ENCODE results near the gene CCR5AS.

CCR5AS gene

GRCh38 chr3:46365737-46366524 lies 40.9 kb downstream of the CCR5AS start:
- no peaks in the 10 kb centered on the region for H4K20me1 ChIP-seq (ENCODE audit: insufficient read depth, low read length)
- TF ChIP-seq EZH2phosphoT487 (IDR thresholded peaks at IDR 0.05; ENCODE audit: low read depth) (no peak), CTCF (IDR thresholded peaks at IDR 0.05; ENCODE audit: low read depth, low read length) (no peak)
- H3K36me3 ChIP-seq (replicated peaks; ENCODE audit: low read depth, low read length) = no peaks in the 10 kb centered on the region
- no peak overlapping the region for H3K4me2 ChIP-seq (ENCODE audit: low read length)
- no peak overlapping the region for H3K4me3 ChIP-seq (ENCODE audit: low read length)
- H3K27me3 ChIP-seq (ENCODE audit: low read depth, low read length) = peaks cover 45% of the 10 kb centered on the region
- H2AFZ ChIP-seq (ENCODE audit: low read depth, low read length) = no peak overlapping the region
- no peak overlapping the region for H3K9ac ChIP-seq (ENCODE audit: low read length)
- H3K9me3 ChIP-seq (ENCODE audit: insufficient read depth, low read length) = no peaks in the 10 kb centered on the region
- H3K4me1 ChIP-seq (ENCODE audit: low read length) = peaks cover 78% of the 10 kb centered on the region
- H3K79me2 ChIP-seq (ENCODE audit: low read length) = no peaks in the 10 kb centered on the region
- no peak overlapping the region for H3K27ac ChIP-seq (ENCODE audit: low read length)

GRCh38 chr3:46365041-46365440 lies 41.8 kb downstream of the CCR5AS start:
- Histone ChIP-seq H2AFZ (ENCODE audit: low read depth, low read length) (no peak overlapping the region), H3K36me3 (replicated peaks; ENCODE audit: low read depth, low read length) (no peaks in the 10 kb centered on the region), H3K27me3 (ENCODE audit: low read depth, low read length) (peaks cover 36% of the 10 kb centered on the region), H3K4me1 (ENCODE audit: low read length) (peaks cover 78% of the 10 kb centered on the region), H3K9me3 (ENCODE audit: insufficient read depth, low read length) (no peaks in the 10 kb centered on the region), H3K79me2 (ENCODE audit: low read length) (no peaks in the 10 kb centered on the region), H3K4me2 (ENCODE audit: low read length) (no peak overlapping the region), H3K9ac (ENCODE audit: low read length) (no peak overlapping the region), H3K27ac (ENCODE audit: low read length) (no peak overlapping the region), H3K4me3 (ENCODE audit: low read length) (no peak overlapping the region), H4K20me1 (ENCODE audit: insufficient read depth, low read length) (no peaks in the 10 kb centered on the region)
- TF ChIP-seq CTCF (IDR thresholded peaks at IDR 0.05; ENCODE audit: low read depth, low read length) = no peak
- no peak for TF ChIP-seq EZH2phosphoT487 (IDR thresholded peaks at IDR 0.05; ENCODE audit: low read depth)

- peak overlapping the region; percentile 80 for H3K4me2 ChIP-seq (ENCODE audit: low read length)
- no peak overlapping the region for H2AFZ ChIP-seq (ENCODE audit: low read depth, low read length)
- H3K9ac ChIP-seq (ENCODE audit: low read length) = peak overlapping the region; percentile 42
- H3K4me3 ChIP-seq (ENCODE audit: low read length) = peak overlapping the region; percentile 53
- no peaks in the 10 kb centered on the region for H3K36me3 ChIP-seq (replicated peaks; ENCODE audit: low read depth, low read length)
- H4K20me1 ChIP-seq (ENCODE audit: insufficient read depth, low read length) = no peaks in the 10 kb centered on the region
- no peak for TF ChIP-seq EZH2phosphoT487 (IDR thresholded peaks at IDR 0.05; ENCODE audit: low read depth)
- no peaks in the 10 kb centered on the region for H3K79me2 ChIP-seq (ENCODE audit: low read length)
- H3K4me1 ChIP-seq (ENCODE audit: low read length) = peaks cover 87% of the 10 kb centered on the region
- H3K27ac ChIP-seq (ENCODE audit: low read length) = peak overlapping the region; percentile 87
- no peaks in the 10 kb centered on the region for H3K9me3 ChIP-seq (ENCODE audit: insufficient read depth, low read length)
- peaks cover 28% of the 10 kb centered on the region for H3K27me3 ChIP-seq (ENCODE audit: low read depth, low read length)
These were observed 45.2 kb downstream of the CCR5AS start for GRCh38 chr3:46361408-46362283.

GRCh38 chr3:46360907-46361306 lies 46.0 kb downstream of the CCR5AS start:
- peak overlapping the region; percentile 53 for H3K4me3 ChIP-seq (ENCODE audit: low read length)
- no peak overlapping the region for H2AFZ ChIP-seq (ENCODE audit: low read depth, low read length)

More at GRCh38 chr3:46360907-46361306, 46.0 kb downstream of the CCR5AS start:
- Histone ChIP-seq H3K79me2 (ENCODE audit: low read length) (no peaks in the 10 kb centered on the region), H3K4me1 (ENCODE audit: low read length) (peaks cover 87% of the 10 kb centered on the region), H3K4me2 (ENCODE audit: low read length) (peak overlapping the region; percentile 80), H3K27ac (ENCODE audit: low read length) (peak overlapping the region; percentile 87), H3K27me3 (ENCODE audit: low read depth, low read length) (peaks cover 26% of the 10 kb centered on the region), H3K36me3 (replicated peaks; ENCODE audit: low read depth, low read length) (no peaks in the 10 kb centered on the region), H3K9me3 (ENCODE audit: insufficient read depth, low read length) (no peaks in the 10 kb centered on the region), H4K20me1 (ENCODE audit: insufficient read depth, low read length) (no peaks in the 10 kb centered on the region), H3K9ac (ENCODE audit: low read length) (peak overlapping the region; percentile 42; the same call in 1 of the 2 replicates)
- peak; percentile 26 for TF ChIP-seq CTCF (IDR thresholded peaks at IDR 0.05; ENCODE audit: low read depth, low read length)
- no peak for TF ChIP-seq EZH2phosphoT487 (IDR thresholded peaks at IDR 0.05; ENCODE audit: low read depth)

Measured in OCI-LY3 (cell line).